NT2/D1 (cell line): ENCODE measurements around the gene SCLY.

Experiments
- SUZ12 ChIP-seq: IDR thresholded peaks from 2 replicates; pipeline ENCODE4 v1.6.1; 2011; ENCODE audit not compliant: insufficient read length, insufficient read depth; ENCODE audit errors: extremely low read depth
- YY1 ChIP-seq: IDR thresholded peaks from 2 replicates; pipeline ENCODE4 v1.6.1; 2011; ENCODE audit not compliant: insufficient read length, insufficient read depth
- ZNF274 ChIP-seq: IDR thresholded peaks from 2 replicates; pipeline ENCODE4 v1.6.1; 2011; ENCODE audit warnings: mild to moderate bottlenecking, low read depth, low read length

- no peak for TF ChIP-seq SUZ12
- TF ChIP-seq YY1, result no peak
- no peak for TF ChIP-seq ZNF274
Observed at GRCh38 chr2:238114331-238114841, 53.6 kb downstream of the SCLY start.
